ENCODE results near the gene SLC23A1. TPM values are rescaled to one million over a fixed set of nuclear protein-coding genes. Genes with fewer than 3 reads are reported as not detected.

SLC23A1 gene
- total and polyA plus RNA-seq, 2 of the 13 experiments (the other 11 are each of a cell fraction or from before 2014, with no cell fraction given): 6.0 to 6.6 TPM

DNA sequence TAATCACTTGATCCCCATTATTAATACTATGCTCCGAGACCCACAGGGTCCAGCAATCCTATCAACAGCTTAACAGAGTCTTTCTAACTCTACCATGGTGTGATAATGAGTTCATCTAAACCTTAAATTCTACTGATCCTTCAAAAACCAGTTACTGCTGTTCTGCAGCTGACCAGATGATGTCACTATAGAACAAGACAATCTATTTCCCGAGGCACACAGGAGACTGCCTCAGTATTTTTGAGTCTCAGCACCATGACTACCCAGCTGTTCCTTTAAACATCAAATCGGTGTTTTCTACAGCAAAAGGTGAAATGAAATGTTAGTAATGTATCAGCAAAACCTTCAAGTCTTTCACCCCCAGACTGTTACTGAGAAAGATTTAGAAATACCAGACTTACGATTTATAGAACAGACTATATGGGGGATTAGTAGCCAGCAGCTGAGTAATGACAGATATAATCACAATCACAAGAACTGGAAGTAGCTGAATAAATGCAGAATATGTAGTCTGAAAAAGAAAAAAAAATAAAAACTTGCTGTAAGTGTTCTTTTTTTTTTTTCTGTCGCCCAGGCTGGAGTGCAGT, 39.3 kb upstream of the SLC23A1 start:
- Histone ChIP-seq H3K27ac (ENCODE audit: extremely low read length, insufficient read depth, low read length) (no peak overlapping the region), H3K9ac (ENCODE audit: insufficient read depth, low read depth, low read length) (no peak overlapping the region), H3K9me3 (ENCODE audit: low read length) (no peaks in the 10 kb centered on the region), H3K4me1 (ENCODE audit: insufficient read depth, low read length) (peaks cover 16% of the 10 kb centered on the region), H3K79me2 (ENCODE audit: insufficient read depth, low read length) (no peaks in the 10 kb centered on the region), H3K4me2 (ENCODE audit: low read depth, low read length) (no peak overlapping the region), H3K27me3 (ENCODE audit: control insufficient read depth in 1 of 2, insufficient read depth in 2 of 2, low read length in 2 of 2) (no peaks in the 10 kb centered on the region), H4K20me1 (ENCODE audit: insufficient read depth, low read length) (no peaks in the 10 kb centered on the region), H2AFZ (ENCODE audit: low read length) (no peak overlapping the region), H3K4me3 (replicated peaks in 1 of 3; ENCODE audit: insufficient read depth in 1 of 3, low read depth in 2 of 3, low read length in 3 of 3) (no peak overlapping the region), H3K36me3 (replicated peaks in 1 of 2; ENCODE audit: control insufficient read depth in 1 of 2, insufficient read depth in 2 of 2, low read length in 2 of 2) (peaks cover 3 to 6% of the 10 kb centered on the region in 2 experiments; a peak in 3 of 5 replicates)
- BruUV-seq (replicated peaks): no TSS peak
- in situ Hi-C loops (cut with HindIII; ENCODE audit: extremely low pct_ligation_motif_present, low pct_unique_long_range_greater_than_20kb): loop anchor here (5.0 kb wide), 1 partner anchor 95 kb away; no protein-coding TSS in a partner anchor
- intact Hi-C loops (cut with micrococcal nuclease; ENCODE audit: unreplicated experiment): loop anchor here (1.0 to 5.0 kb wide), 2 partner anchors 91 to 140 kb away; partner anchors contain the start of gene UBE2D2
- POLR2A ChIA-PET: interaction anchor here (0.7 to 1.4 kb wide), 5 partner anchors 17 to 95 kb away, joined by 3 to 7 read pairs (median 4); partner anchors contain the start of gene DNAJC18
- CTCF ChIA-PET (ENCODE audit: low intra/inter-chr PET ratio, low total read pairs): interaction anchor here (1.7 to 4.9 kb wide), 2 partner anchors 91 to 96 kb away, joined by 8 to 60 read pairs; no protein-coding TSS in a partner anchor
- ATAC-seq: peak; percentile 82
- 41% methylated on average over 5 of the region's 5 CpGs for WGBS (ENCODE audit: low lambda C conversion rate)
- peak; percentile 66 for DNase-seq (ENCODE audit: low spot score)
- FAIRE-seq: peak; percentile 62
- TF ChIP-seq KLF11 (CRISPR knock-in tag; IDR thresholded peaks at IDR 0.05) (0 out of 2 replicates have a peak, but pooled peaks have one; percentile 26), RAD21 (CRISPR knock-in tag; IDR thresholded peaks at IDR 0.05) (peak; percentile 81), KAT8 (CRISPR knock-in tag; IDR thresholded peaks at IDR 0.05) (0 out of 2 replicates have a peak, but pooled peaks have one; percentile 22), ELF3 (CRISPR knock-in tag; IDR thresholded peaks at IDR 0.05) (0 out of 2 replicates have a peak, but pooled peaks have one; percentile 26), RXRB (CRISPR knock-in tag; IDR thresholded peaks at IDR 0.05; ENCODE audit: borderline replicate concordance) (peak; percentile 16; the same call in 1 of the 2 replicates), HMGXB4 (CRISPR knock-in tag; IDR thresholded peaks at IDR 0.05; ENCODE audit: borderline replicate concordance in 1 of 2, low read depth in 1 of 2) (0 out of 4 replicates have a peak, but pooled peaks of 1 of the 2 experiments have one; percentile 40), SAP130 (CRISPR knock-in tag; IDR thresholded peaks at IDR 0.05; ENCODE audit: low read depth) (0 out of 2 replicates have a peak, but pooled peaks have one; percentile 23), CC2D1A (CRISPR knock-in tag; IDR thresholded peaks at IDR 0.05) (no peak), FOXK1 (CRISPR knock-in tag; IDR thresholded peaks at IDR 0.05; ENCODE audit: borderline replicate concordance, low read depth) (no peak), STAG1 (CRISPR knock-in tag; IDR thresholded peaks at IDR 0.05) (peak; percentile 93), MIXL1 (CRISPR knock-in tag; IDR thresholded peaks at IDR 0.05) (peak; percentile 34; the same call in 1 of the 2 replicates), PRDM4 (CRISPR knock-in tag; IDR thresholded peaks at IDR 0.05; ENCODE audit: borderline replicate concordance) (no peak), MAFF (IDR thresholded peaks at IDR 0.05; ENCODE audit: low read depth, low read length) (0 out of 2 replicates have a peak, but pooled peaks have one; percentile 3), ATF7 (IDR thresholded peaks at IDR 0.05) (0 out of 2 replicates have a peak, but pooled peaks have one; percentile 2), ATF7 (CRISPR knock-in tag; IDR thresholded peaks at IDR 0.05) (no peak), ERF (CRISPR knock-in tag; IDR thresholded peaks at IDR 0.05) (0 out of 2 replicates have a peak, but pooled peaks have one; percentile 21), NAIF1 (CRISPR knock-in tag; IDR thresholded peaks at IDR 0.05; ENCODE audit: borderline replicate concordance) (no peak), ZSCAN9 (CRISPR knock-in tag; IDR thresholded peaks at IDR 0.05; ENCODE audit: borderline replicate concordance) (0 out of 2 replicates have a peak, but pooled peaks have one; percentile 50), SMC3 (IDR thresholded peaks at IDR 0.05; ENCODE audit: low read length) (peak; percentile 86)
- TF ChIP-seq, protein P1, sequence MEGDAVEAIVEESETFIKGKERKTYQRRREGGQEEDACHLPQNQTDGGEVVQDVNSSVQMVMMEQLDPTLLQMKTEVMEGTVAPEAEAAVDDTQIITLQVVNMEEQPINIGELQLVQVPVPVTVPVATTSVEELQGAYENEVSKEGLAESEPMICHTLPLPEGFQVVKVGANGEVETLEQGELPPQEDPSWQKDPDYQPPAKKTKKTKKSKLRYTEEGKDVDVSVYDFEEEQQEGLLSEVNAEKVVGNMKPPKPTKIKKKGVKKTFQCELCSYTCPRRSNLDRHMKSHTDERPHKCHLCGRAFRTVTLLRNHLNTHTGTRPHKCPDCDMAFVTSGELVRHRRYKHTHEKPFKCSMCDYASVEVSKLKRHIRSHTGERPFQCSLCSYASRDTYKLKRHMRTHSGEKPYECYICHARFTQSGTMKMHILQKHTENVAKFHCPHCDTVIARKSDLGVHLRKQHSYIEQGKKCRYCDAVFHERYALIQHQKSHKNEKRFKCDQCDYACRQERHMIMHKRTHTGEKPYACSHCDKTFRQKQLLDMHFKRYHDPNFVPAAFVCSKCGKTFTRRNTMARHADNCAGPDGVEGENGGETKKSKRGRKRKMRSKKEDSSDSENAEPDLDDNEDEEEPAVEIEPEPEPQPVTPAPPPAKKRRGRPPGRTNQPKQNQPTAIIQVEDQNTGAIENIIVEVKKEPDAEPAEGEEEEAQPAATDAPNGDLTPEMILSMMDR (CRISPR knock-in tag; IDR thresholded peaks at IDR 0.05): peak; percentile 89

All from HepG2 (cell line).